Endothelial cell of umbilical vein (primary cell): ENCODE measurements around the gene POLG. TPM values are rescaled to one million over a fixed set of nuclear protein-coding genes. Genes with fewer than 3 reads are reported as not detected.

Experiments used
- BruUV-seq: library from RNA; stranded (reverse); fragments of 400-500 nt; replicated peaks from 2 replicates; lab custom pipeline; 2021; lab: Mats Ljungman, UMichigan
- CTCF ChIA-PET: fragments of 300-600, 350-600 bp; sonication (Branson Sonifier 250); formaldehyde crosslinking; loops from one replicate; lab custom pipeline; 2021; ENCODE audit warnings: antibody characterized with exemption, inconsistent platforms; lab: Charles Lee
- POLR2A ChIA-PET: fragments of 300-600, 350-600 bp; sonication (Branson Sonifier 250); formaldehyde crosslinking; loops from one replicate; lab custom pipeline; 2021; ENCODE audit warnings: antibody characterized with exemption, inconsistent platforms; lab: Charles Lee
- DNase-seq: peaks from one replicate; pipeline ENCODE4 v3.0.0-alpha.2; 2011; ENCODE audit warnings: low read depth, low spot score
- FAIRE-seq: peaks from 2 replicates; lab custom pipeline; 2011; peaks lifted over from hg19 to GRCh38; lab: Jason Lieb, UNC
- H2AFZ ChIP-seq: 2 replicates; pipeline ENCODE4 v1.6.0; 2012; ENCODE audit warnings: low read depth, low read length, control low read depth, inconsistent platforms
- H3K27ac ChIP-seq: 2 replicates; pipeline ENCODE4 v1.5.1; 2011; ENCODE audit warnings: low read depth, mild to moderate bottlenecking, control low read depth, low read length, moderate library complexity; ENCODE audit not compliant: insufficient read depth
- H3K27me3 ChIP-seq, 2 experiments: 2 replicates each; pipeline versions ENCODE4 v1.6.0 to v1.6.1; 2011; ENCODE audit warnings: low read length in 2 of 2, mixed read lengths in 1 of 2; ENCODE audit not compliant: control insufficient read depth in 2 of 2, insufficient read depth in 2 of 2
- H3K36me3 ChIP-seq, 2 experiments: 2 replicates in 1 of 2; 3 replicates in 1 of 2; pipeline ENCODE4 v1.5.1; 2011; ENCODE audit warnings: low read length in 2 of 2, mild to moderate bottlenecking in 1 of 2, moderate library complexity in 1 of 2; ENCODE audit not compliant: control insufficient read depth in 2 of 2, insufficient read depth in 2 of 2; ENCODE audit errors: extremely low read depth in 1 of 2
- H3K4me1 ChIP-seq: 3 replicates; pipeline ENCODE4 v1.5.1; 2011; ENCODE audit warnings: mild to moderate bottlenecking, low read length; ENCODE audit not compliant: control insufficient read depth, insufficient read depth; ENCODE audit errors: extremely low read depth
- H3K4me2 ChIP-seq: 2 replicates; pipeline ENCODE4 v1.6.1; 2011; ENCODE audit warnings: low read length, control low read depth, mixed read lengths; ENCODE audit not compliant: insufficient read depth
- H3K4me3 ChIP-seq, 3 experiments: fragments of 200-600 bp in 1 of 3; sonication (generic), shearing (Covaris generic) in 1 of 3; replicated peaks in 1 of 3; 2 replicates each; pipeline ENCODE4 v1.5.1; 2011 to 2016; ENCODE audit warnings: control low read depth in 3 of 3, low read length in 3 of 3, mild to moderate bottlenecking in 2 of 3, inconsistent platforms in 1 of 3, low read depth in 1 of 3, moderate library complexity in 1 of 3; ENCODE audit not compliant: insufficient read depth in 1 of 3
- H3K79me2 ChIP-seq: 2 replicates; pipeline ENCODE4 v1.6.0; 2012; ENCODE audit warnings: low read length, inconsistent platforms; ENCODE audit not compliant: control insufficient read depth, insufficient read depth
- H3K9ac ChIP-seq: replicated peaks from 2 replicates; pipeline ENCODE3; 2011; ENCODE audit warnings: low read length, control low read depth; ENCODE audit not compliant: insufficient read depth; ENCODE audit errors: extremely low read depth
- H3K9me1 ChIP-seq: replicated peaks from 3 replicates; pipeline ENCODE4 v1.6.0; 2011; ENCODE audit warnings: mild to moderate bottlenecking, low read length; ENCODE audit not compliant: control insufficient read depth, insufficient read depth; ENCODE audit errors: extremely low read depth
- H3K9me3 ChIP-seq: replicated peaks from 2 replicates; pipeline ENCODE4 v1.5.1; 2012; ENCODE audit warnings: low read length, inconsistent platforms; ENCODE audit not compliant: control insufficient read depth, insufficient read depth
- H4K20me1 ChIP-seq: replicated peaks from 2 replicates; pipeline ENCODE3; 2011; ENCODE audit warnings: mild to moderate bottlenecking, low read length; ENCODE audit not compliant: control insufficient read depth, insufficient read depth; ENCODE audit errors: extremely low read depth
- EZH2 ChIP-seq: IDR thresholded peaks from 2 replicates; pipeline ENCODE4 v1.6.1; 2012; ENCODE audit warnings: borderline replicate concordance, low read depth, mild to moderate bottlenecking, moderate library complexity, low read length, inconsistent platforms; ENCODE audit not compliant: severe bottlenecking
- FOS ChIP-seq: IDR thresholded peaks from 2 replicates; pipeline ENCODE4 v1.6.1; 2011; ENCODE audit warnings: mild to moderate bottlenecking, low read length, moderate library complexity, borderline replicate concordance; ENCODE audit not compliant: insufficient read depth
- JUN ChIP-seq: IDR thresholded peaks from 2 replicates; pipeline ENCODE4 v1.6.1; 2011; ENCODE audit warnings: borderline replicate concordance, low read depth; ENCODE audit not compliant: insufficient read length, insufficient read depth
- MYC ChIP-seq: IDR thresholded peaks from one replicate; pipeline ENCODE4 v1.6.1; 2011; ENCODE audit warnings: mild to moderate bottlenecking, low read depth, low read length
- POLR2AphosphoS5 ChIP-seq: IDR thresholded peaks from 2 replicates; pipeline ENCODE4 v1.6.1; 2012; ENCODE audit warnings: low read depth, mild to moderate bottlenecking, control low read depth, low read length, moderate library complexity; ENCODE audit not compliant: insufficient read depth
- dilution Hi-C: fragments of 300-500 bp; cut with MboI; formaldehyde crosslinking; loops from one replicate; pipeline ENCODE4 v1.15.0; 2019; ENCODE audit warnings: low sequenced_read_pairs; ENCODE audit not compliant: extremely low pct_ligation_motif_present
- intact Hi-C: fragments of 100-400 bp; cut with micrococcal nuclease; formaldehyde crosslinking; loops from one replicate; pipeline ENCODE4 v1.10.0; 2022
- polyA plus RNA-seq, 4 experiments: library from polyadenylated mRNA; depleted of rRNA in 3 of 4; stranded (reverse) in 3 of 4; unstranded in 1 of 4; fragments of >200 nt; gene quantifications; 2 replicates each; pipeline versions ENCODE4 v1.2.1 to v1.2.3, GENCODE V29; 2011 to 2012; ENCODE audit warnings: missing spikeins in 1 of 4
- total RNA-seq: library from RNA; stranded (reverse); gene quantifications from 2 replicates; pipeline ENCODE4 v1.2.3, GENCODE V29; 2021
- TF ChIP-seq, protein P1 (sequence below): IDR thresholded peaks from 2 replicates; pipeline ENCODE4 v1.6.1; 2011; ENCODE audit not compliant: insufficient read depth, insufficient read length

Gene POLG
- total and polyA plus RNA-seq, 2 donors (not counting 3 experiments of a cell fraction or from before 2014, with no cell fraction given) = 36.6 to 77.7 TPM

DNA sequence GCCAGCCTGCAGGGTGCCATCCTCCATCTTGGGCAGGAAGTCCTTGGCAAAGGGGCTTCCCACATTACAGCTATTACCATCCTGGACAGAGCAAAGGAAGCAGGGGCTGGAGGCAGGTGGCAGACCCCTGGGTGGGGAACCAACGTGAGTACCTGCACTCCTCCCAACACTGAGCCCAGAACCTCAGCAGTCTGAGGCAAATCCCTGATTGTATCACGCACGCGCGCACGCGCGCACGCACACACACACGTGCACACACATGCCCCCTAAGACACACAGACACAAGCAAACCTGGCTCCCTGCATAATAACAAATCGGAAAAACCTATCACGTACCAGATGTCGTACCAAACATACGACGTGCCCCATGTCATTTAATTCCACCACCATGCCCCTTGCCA is 11.8 kb downstream of the POLG start:
- Histone ChIP-seq H3K9me3 (no peaks in the 10 kb centered on the region), H3K4me1 (peaks cover 3% of the 10 kb centered on the region), H3K4me2 (no peak overlapping the region), H3K27ac (no peak overlapping the region), H3K27me3 (no peaks in the 10 kb centered on the region), H4K20me1 (no peaks in the 10 kb centered on the region), H3K79me2 (peaks cover 9% of the 10 kb centered on the region), H3K9me1 (no peaks in the 10 kb centered on the region), H2AFZ (no peak overlapping the region), H3K9ac (no peak overlapping the region), H3K36me3 (peaks cover 45 to 87% of the 10 kb centered on the region in 2 experiments), H3K4me3 (no peak overlapping the region)
- dilution Hi-C loops = no loop called here
- ChIA-PET CTCF (interaction anchor here (1.8 to 3.3 kb wide), 2 partner anchors 9 to 116 kb away, joined by 6 to 15 read pairs; no protein-coding TSS in a partner anchor), POLR2A (no interaction called here)
- no TSS peak for BruUV-seq
- no peak for FAIRE-seq
- DNase-seq = no peak
- intact Hi-C loops = no loop called here
- TF ChIP-seq, protein P1, sequence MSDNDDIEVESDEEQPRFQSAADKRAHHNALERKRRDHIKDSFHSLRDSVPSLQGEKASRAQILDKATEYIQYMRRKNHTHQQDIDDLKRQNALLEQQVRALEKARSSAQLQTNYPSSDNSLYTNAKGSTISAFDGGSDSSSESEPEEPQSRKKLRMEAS = no peak
- TF ChIP-seq JUN (no peak), POLR2AphosphoS5 (no peak), MYC (no peak), EZH2 (no peak), FOS (no peak)
